Thyroid gland (tissue), 4 donors: ENCODE measurements around the gene CREB3. TPM values are rescaled to one million over a fixed set of nuclear protein-coding genes. Genes with fewer than 3 reads are reported as not detected.

Experiments used
- DNase-seq, 2 donors: peaks; one replicate each; pipeline ENCODE4 v3.0.0-alpha.2; 2019
- H3K27ac ChIP-seq, 3 donors: fragments of 200-600 bp; sonication (generic); 1 replicate in 2 of 3; 2 replicates in 1 of 3; pipeline ENCODE4 v1.5.1; 2016 to 2019; ENCODE audit warnings: mild to moderate bottlenecking in 1 of 3, moderate library complexity in 1 of 3
- H3K27me3 ChIP-seq: fragments of 200-600 bp; sonication (generic); one replicate; pipeline ENCODE4 v1.5.1; 2019
- H3K36me3 ChIP-seq, 2 donors: fragments of 200-600 bp; sonication (generic); one replicate each; pipeline ENCODE4 v1.5.1; 2016 to 2019
- H3K4me1 ChIP-seq, 2 donors: fragments of 200-600 bp; sonication (generic); one replicate each; pipeline ENCODE4 v1.5.1; 2017 to 2019
- H3K4me3 ChIP-seq, 3 donors: fragments of 200-600 bp; sonication (generic); replicated peaks in 1 of 3; 1 replicate in 2 of 3; 2 replicates in 1 of 3; pipeline ENCODE4 v1.5.1; 2016; ENCODE audit warnings: mild to moderate bottlenecking in 1 of 3
- H3K9me3 ChIP-seq: fragments of 200-600 bp; sonication (generic); one replicate; pipeline ENCODE4 v1.5.1; 2017
- CTCF ChIP-seq, 6 experiments: fragments of 200-600 bp in 3 of 6; fragments of 450-650 bp in 3 of 6; sonication (generic) in 3 of 6; IDR thresholded peaks; one replicate each; pipeline ENCODE4 v1.5.1; 2016 to 2019; ENCODE audit warnings: antibody characterized with exemption in 6 of 6, mild to moderate bottlenecking in 2 of 6, inconsistent platforms in 1 of 6, moderate library complexity in 1 of 6
- POLR2A ChIP-seq, 2 donors: fragments of 450-650 bp; IDR thresholded peaks; one replicate each; pipeline ENCODE4 v1.6.1; 2017; ENCODE audit warnings: antibody characterized with exemption in 2 of 2, mild to moderate bottlenecking in 2 of 2, moderate library complexity in 1 of 2
- WGBS, 2 donors: methylation state at CpG; one replicate each; pipeline ENCODE4 v1.1.5; 2017; 5-methylcytosine and 5-hydroxymethylcytosine counted together
- intact Hi-C: fragments of 100-400 bp; cut with DNase I; formaldehyde crosslinking; loops from one replicate; pipeline ENCODE4 v1.15.1; 2023
- total RNA-seq, 4 donors: library from RNA; depleted of rRNA; stranded (reverse); fragments of >200 nt; gene quantifications; one replicate each; pipeline ENCODE4 v1.2.3, GENCODE V29; 2016

The CREB3 gene
- total RNA-seq, 4 donors from 2014 or later: 44.9 to 73.0 (median 51.3) TPM

GRCh38 chr9:35730486-35730854 lies 2.0 kb upstream of the CREB3 start:
- Histone ChIP-seq H3K27ac (peak overlapping the region in 2 of 3 donors; percentile 89 to 96), H3K4me3 (peak overlapping the region in 1 of 3 donors; percentile 82), H3K9me3 (no peaks in the 10 kb centered on the region), H3K4me1 (peaks cover 50 to 55% of the 10 kb centered on the region in 2 donors), H3K36me3 (peaks cover 7 to 8% of the 10 kb centered on the region in 2 donors), H3K27me3 (no peaks in the 10 kb centered on the region)
- WGBS, 2 donors: 78 to 81% methylated on average over 2 of the region's 2 CpGs
- intact Hi-C loops: loop anchor here (5.0 kb wide), 1 partner anchor 128 kb away; no protein-coding TSS in a partner anchor
- TF ChIP-seq POLR2A (IDR thresholded peaks at IDR 0.05) (no peak), CTCF (IDR thresholded peaks at IDR 0.05) (no peak)
- no peak for DNase-seq

GRCh38 chr9:35731415-35732184 lies 866 bp upstream of the CREB3 start:
- intact Hi-C loops: loop anchor here (5.0 kb wide), 1 partner anchor 129 kb away; no protein-coding TSS in a partner anchor
- peak overlapping the region; percentile 72 to 83 (median 82) for H3K4me3 ChIP-seq
- peaks cover 50 to 55% of the 10 kb centered on the region in 2 donors for H3K4me1 ChIP-seq
- H3K27ac ChIP-seq: peak overlapping the region; percentile 88 to 96 (median 89)
- TF ChIP-seq CTCF (IDR thresholded peaks at IDR 0.05) (no peak), POLR2A (IDR thresholded peaks at IDR 0.05) (no peak)
- H3K36me3 ChIP-seq: peaks cover 16 to 18% of the 10 kb centered on the region in 2 donors
- no peak for DNase-seq
- no peaks in the 10 kb centered on the region for H3K27me3 ChIP-seq
- no peaks in the 10 kb centered on the region for H3K9me3 ChIP-seq
- 2% methylated on average over 18 to 23 of the region's 47 CpGs for WGBS, 2 donors

- DNase-seq: peak; percentile 44 to 46
- H3K27me3 ChIP-seq: no peaks in the 10 kb centered on the region
- TF ChIP-seq CTCF (IDR thresholded peaks at IDR 0.05) (no peak), POLR2A (IDR thresholded peaks at IDR 0.05) (no peak)
- intact Hi-C loops: loop anchor here (5.0 kb wide), 1 partner anchor 131 kb away; no protein-coding TSS in a partner anchor
- H3K36me3 ChIP-seq: peaks cover 30 to 32% of the 10 kb centered on the region in 2 donors
- peak overlapping the region; percentile 88 to 96 (median 89) for H3K27ac ChIP-seq
- peaks cover 44% of the 10 kb centered on the region in 2 donors for H3K4me1 ChIP-seq
- no peaks in the 10 kb centered on the region for H3K9me3 ChIP-seq
- H3K4me3 ChIP-seq: peak overlapping the region; percentile 42 to 90 (median 82)
- 1 to 2% methylated on average over 9 to 14 of the region's 14 CpGs for WGBS, 2 donors
These were observed 505 bp downstream of the CREB3 start for GRCh38 chr9:35732800-35733541.

GRCh38 chr9:35734096-35734495 lies 1.6 kb downstream of the CREB3 start:
- Histone ChIP-seq H3K27me3 (no peaks in the 10 kb centered on the region), H3K27ac (peak overlapping the region in 1 of 3 donors; percentile 96), H3K4me3 (no peak overlapping the region), H3K4me1 (peaks cover 33% of the 10 kb centered on the region in 2 donors), H3K9me3 (no peaks in the 10 kb centered on the region), H3K36me3 (peaks cover 41 to 43% of the 10 kb centered on the region in 2 donors)
- intact Hi-C loops: loop anchor here (5.0 kb wide), 1 partner anchor 132 kb away; no protein-coding TSS in a partner anchor
- DNase-seq: no peak
- WGBS, 2 donors: 93 to 97% methylated on average over 3 of the region's 3 CpGs
- TF ChIP-seq POLR2A (IDR thresholded peaks at IDR 0.05) (no peak), CTCF (IDR thresholded peaks at IDR 0.05) (no peak)
